SU-DHL-6 (cell line): ENCODE measurements around the gene ATP10A.

Experiments used
- H2AFZ ChIP-seq: fragments of 200-600 bp; sonication (generic); 2 replicates; pipeline ENCODE4 v1.6.1; 2014; ENCODE audit warnings: low read depth, mild to moderate bottlenecking, moderate library complexity, mixed read lengths, antibody characterized with exemption, low read length; ENCODE audit not compliant: severe bottlenecking
- H3F3A ChIP-seq: fragments of 200-600 bp; shearing (Covaris generic); 2 replicates; pipeline ENCODE4 v1.6.0; 2016; ENCODE audit warnings: antibody characterized with exemption, mild to moderate bottlenecking; ENCODE audit not compliant: insufficient read depth
- H3K27ac ChIP-seq: fragments of 200-600 bp; sonication (generic); 2 replicates; pipeline ENCODE4 v1.5.1; 2016; ENCODE audit warnings: low read depth, mild to moderate bottlenecking, low read length, moderate library complexity, mixed read lengths
- H3K27me3 ChIP-seq: fragments of 200-600 bp; sonication (generic), shearing (Covaris generic); 2 replicates; pipeline ENCODE4 v1.6.0; 2014; ENCODE audit warnings: mild to moderate bottlenecking, low read length
- H3K36me3 ChIP-seq: fragments of 200-600 bp; sonication (generic); 2 replicates; pipeline ENCODE4 v1.6.1; 2014; ENCODE audit warnings: mild to moderate bottlenecking, low read length, mixed read lengths
- H3K4me2 ChIP-seq: fragments of 300-600, 200-600 bp; shearing (Covaris generic), sonication (generic); 2 replicates; pipeline ENCODE4 v1.6.0; 2014; ENCODE audit warnings: low read length, low read depth, mild to moderate bottlenecking; ENCODE audit not compliant: poor library complexity, severe bottlenecking
- H3K4me3 ChIP-seq: fragments of 200-600 bp; sonication (generic); 2 replicates; pipeline ENCODE4 v1.5.1; 2014; ENCODE audit warnings: antibody characterized with exemption, low read length, mild to moderate bottlenecking, mixed read lengths; ENCODE audit not compliant: insufficient read depth, poor library complexity, severe bottlenecking
- H3K79me2 ChIP-seq: fragments of 200-600 bp; sonication (generic); 2 replicates; pipeline ENCODE4 v1.6.1; 2014; ENCODE audit warnings: mild to moderate bottlenecking, low read length, moderate library complexity; ENCODE audit not compliant: insufficient read depth
- H3K9ac ChIP-seq: fragments of 200-600 bp; sonication (generic); 2 replicates; pipeline ENCODE4 v1.7.0; 2014; ENCODE audit warnings: mild to moderate bottlenecking, low read length
- H3K9me2 ChIP-seq: fragments of 200-600 bp; sonication (generic); replicated peaks from 2 replicates; pipeline ENCODE4 v1.6.1; 2014; ENCODE audit warnings: low read length; ENCODE audit not compliant: insufficient read depth
- H3K9me3 ChIP-seq: fragments of 200-600 bp; sonication (generic); 2 replicates; pipeline ENCODE4 v1.6.1; 2014; ENCODE audit warnings: low read length, mixed read lengths; ENCODE audit not compliant: insufficient read depth
- H4K20me1 ChIP-seq: fragments of 200-600 bp; sonication (generic); 2 replicates; pipeline ENCODE4 v1.6.1; 2014; ENCODE audit warnings: low read depth, mild to moderate bottlenecking, antibody characterized with exemption, low read length, moderate library complexity, mixed read lengths
- EZH2phosphoT487 ChIP-seq: fragments of 200-600 bp; sonication (generic), shearing (Covaris generic); conservative IDR thresholded peaks from 2 replicates; pipeline ENCODE4 v1.6.1; 2018; ENCODE audit warnings: mild to moderate bottlenecking, antibody characterized with exemption, low read length, moderate library complexity, mixed read lengths
- TF ChIP-seq, protein P1 (sequence below): fragments of 200-600 bp; sonication (generic); IDR thresholded peaks from one replicate; pipeline ENCODE4 v1.5.1; 2017; ENCODE audit warnings: antibody characterized with exemption, mild to moderate bottlenecking, low read length, moderate library complexity; ENCODE audit not compliant: insufficient read depth, poor library complexity, severe bottlenecking

The ATP10A gene

GRCh38 chr15:25707656-25708365 is 155.3 kb downstream of the ATP10A start:
- no peaks in the 10 kb centered on the region for H3K9me3 ChIP-seq
- no peak overlapping the region for H3K27ac ChIP-seq
- no peaks in the 10 kb centered on the region for H3K27me3 ChIP-seq
- H4K20me1 ChIP-seq = no peaks in the 10 kb centered on the region
- H3K4me3 ChIP-seq = no peak overlapping the region
- H3K36me3 ChIP-seq = no peaks in the 10 kb centered on the region
- no peaks in the 10 kb centered on the region for H3F3A ChIP-seq
- no peak overlapping the region for H3K4me2 ChIP-seq
- no peak overlapping the region for H2AFZ ChIP-seq
- TF ChIP-seq, protein P1, sequence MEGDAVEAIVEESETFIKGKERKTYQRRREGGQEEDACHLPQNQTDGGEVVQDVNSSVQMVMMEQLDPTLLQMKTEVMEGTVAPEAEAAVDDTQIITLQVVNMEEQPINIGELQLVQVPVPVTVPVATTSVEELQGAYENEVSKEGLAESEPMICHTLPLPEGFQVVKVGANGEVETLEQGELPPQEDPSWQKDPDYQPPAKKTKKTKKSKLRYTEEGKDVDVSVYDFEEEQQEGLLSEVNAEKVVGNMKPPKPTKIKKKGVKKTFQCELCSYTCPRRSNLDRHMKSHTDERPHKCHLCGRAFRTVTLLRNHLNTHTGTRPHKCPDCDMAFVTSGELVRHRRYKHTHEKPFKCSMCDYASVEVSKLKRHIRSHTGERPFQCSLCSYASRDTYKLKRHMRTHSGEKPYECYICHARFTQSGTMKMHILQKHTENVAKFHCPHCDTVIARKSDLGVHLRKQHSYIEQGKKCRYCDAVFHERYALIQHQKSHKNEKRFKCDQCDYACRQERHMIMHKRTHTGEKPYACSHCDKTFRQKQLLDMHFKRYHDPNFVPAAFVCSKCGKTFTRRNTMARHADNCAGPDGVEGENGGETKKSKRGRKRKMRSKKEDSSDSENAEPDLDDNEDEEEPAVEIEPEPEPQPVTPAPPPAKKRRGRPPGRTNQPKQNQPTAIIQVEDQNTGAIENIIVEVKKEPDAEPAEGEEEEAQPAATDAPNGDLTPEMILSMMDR = no peak
- TF ChIP-seq EZH2phosphoT487 = no peak
- no peak overlapping the region for H3K9ac ChIP-seq
- no peaks in the 10 kb centered on the region for H3K9me2 ChIP-seq
- no peaks in the 10 kb centered on the region for H3K79me2 ChIP-seq

DNA sequence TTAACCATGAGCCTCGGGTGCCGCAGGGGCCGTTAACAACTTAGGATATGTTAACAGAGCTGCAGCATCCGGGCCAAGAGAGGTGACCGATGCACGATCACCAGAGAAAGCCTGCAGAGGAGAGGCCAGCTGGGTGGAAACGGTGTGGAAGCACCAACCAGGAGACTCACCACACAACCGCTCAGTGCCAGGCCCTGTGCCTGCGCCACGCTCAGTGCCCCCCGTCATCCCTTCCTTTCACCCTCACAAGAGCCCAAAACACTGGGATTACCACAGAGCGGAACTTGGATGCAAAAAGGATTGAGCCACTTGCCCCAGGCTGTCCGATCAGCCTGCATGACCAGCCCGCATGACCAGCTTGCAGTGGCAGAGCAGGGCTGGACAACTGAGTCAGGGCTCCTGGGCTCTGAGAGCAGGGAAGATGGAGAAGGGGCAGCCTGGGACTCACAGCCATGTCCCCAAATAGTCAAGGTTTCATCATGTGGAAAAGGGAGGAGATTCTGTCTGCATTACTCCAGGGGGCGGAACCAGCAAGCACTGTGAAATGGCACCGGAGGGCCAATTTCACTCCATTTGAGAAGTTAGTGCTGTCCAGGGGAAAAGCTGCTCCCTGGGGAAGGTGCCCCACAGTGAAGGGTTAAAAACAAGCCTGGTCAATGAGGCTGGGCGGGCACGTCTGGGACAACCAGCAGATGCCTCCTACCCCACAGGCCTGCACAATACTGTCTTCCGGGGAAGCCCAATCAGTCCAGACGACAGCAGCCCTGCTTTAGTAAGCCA is 156.8 kb downstream of the ATP10A start:
- no peak overlapping the region for H3K4me3 ChIP-seq
- H3K36me3 ChIP-seq = no peaks in the 10 kb centered on the region
- H3K9me2 ChIP-seq = no peaks in the 10 kb centered on the region
- H3K27me3 ChIP-seq = no peaks in the 10 kb centered on the region
- no peak overlapping the region for H2AFZ ChIP-seq
- H3K79me2 ChIP-seq = no peaks in the 10 kb centered on the region
- no peaks in the 10 kb centered on the region for H3K9me3 ChIP-seq
- no peaks in the 10 kb centered on the region for H3F3A ChIP-seq
- no peak overlapping the region for H3K9ac ChIP-seq
- H4K20me1 ChIP-seq = no peaks in the 10 kb centered on the region
- no peak overlapping the region for H3K4me2 ChIP-seq
- no peak for TF ChIP-seq EZH2phosphoT487
- TF ChIP-seq, protein P1 = no peak
- H3K27ac ChIP-seq = no peak overlapping the region

GRCh38 chr15:25705433-25706115 is 157.6 kb downstream of the ATP10A start:
- H3K4me2 ChIP-seq = no peak overlapping the region
- no peaks in the 10 kb centered on the region for H3K36me3 ChIP-seq
- H3K27me3 ChIP-seq = no peaks in the 10 kb centered on the region
- H3K27ac ChIP-seq = no peak overlapping the region
- TF ChIP-seq EZH2phosphoT487 = no peak
- TF ChIP-seq, protein P1 = no peak
- no peaks in the 10 kb centered on the region for H4K20me1 ChIP-seq
- H3K4me3 ChIP-seq = no peak overlapping the region
- no peaks in the 10 kb centered on the region for H3K79me2 ChIP-seq
- H3K9ac ChIP-seq = no peak overlapping the region
- H3F3A ChIP-seq = no peaks in the 10 kb centered on the region
- no peaks in the 10 kb centered on the region for H3K9me2 ChIP-seq
- H3K9me3 ChIP-seq = no peaks in the 10 kb centered on the region
- H2AFZ ChIP-seq = no peak overlapping the region
